ENCODE data around the gene PHYH.

DNA sequence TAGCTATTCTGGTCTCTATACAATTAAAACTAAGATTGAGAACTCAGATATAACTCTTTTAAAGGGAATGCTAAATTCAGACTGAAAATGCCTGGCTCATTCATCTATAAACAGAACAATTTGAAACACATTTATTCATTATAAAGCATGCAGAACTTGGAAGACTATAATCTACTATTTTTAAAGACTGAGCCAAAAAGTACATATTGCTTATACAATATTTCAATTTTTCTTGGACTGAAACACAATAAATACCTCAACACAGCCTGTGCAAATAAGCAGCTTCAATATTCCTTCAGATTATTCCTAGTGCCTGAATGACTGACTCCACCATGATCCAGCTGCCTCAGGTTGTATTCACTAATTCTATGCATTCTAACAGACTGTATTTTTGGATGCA is 15.5 kb upstream of the PHYH start:
- TF ChIP-seq POLR2A (IDR thresholded peaks at IDR 0.05; ENCODE audit: low read depth, low read length) (no peak), POLR2AphosphoS5 (IDR thresholded peaks at IDR 0.05; ENCODE audit: low read depth, low read length) (no peak)

Data from GM12892 (cell line).